HEK293 (cell line): ENCODE measurements around the gene TSR1.

ENCODE experiments used
- CTCF ChIA-PET: fragments of 350-600 bp; formaldehyde crosslinking; extraction: SDS; loops from one replicate; lab custom pipeline; 2021; ENCODE audit warnings: antibody characterized with exemption; lab: Yijun Ruan, JAX
- POLR2A ChIA-PET: fragments of 300-600 bp; formaldehyde crosslinking; extraction: SDS; loops from one replicate; lab custom pipeline; 2020; ENCODE audit warnings: antibody characterized with exemption, inconsistent platforms; lab: Yijun Ruan, JAX
- H3K27ac ChIP-seq: fragments of 200-500 bp; sonication (Bioruptor generic); 2 replicates; pipeline ENCODE4 v1.5.1; 2014; ENCODE audit warnings: low read depth, low read length, control low read depth, inconsistent platforms; ENCODE audit errors: extremely low read depth
- H3K36me3 ChIP-seq, 2 experiments: fragments of 200-500 bp in 1 of 2; sonication (Bioruptor generic) in 1 of 2; 1 replicate in 1 of 2; 2 replicates in 1 of 2; pipeline ENCODE4 v1.5.1; 2014 to 2017; ENCODE audit warnings: inconsistent platforms in 2 of 2, low read length in 2 of 2; ENCODE audit not compliant: control insufficient read depth in 2 of 2, insufficient read depth in 1 of 2
- H3K4me1 ChIP-seq: fragments of 200-500 bp; sonication (Bioruptor generic); 2 replicates; pipeline ENCODE4 v1.5.1; 2014; ENCODE audit warnings: mild to moderate bottlenecking, low read length, inconsistent platforms; ENCODE audit not compliant: control insufficient read depth, insufficient read depth
- H3K4me3 ChIP-seq: 2 replicates; pipeline ENCODE4 v1.5.1; 2011; ENCODE audit warnings: low read depth, mild to moderate bottlenecking, control low read depth, low read length, moderate library complexity
- H3K9me3 ChIP-seq: fragments of 200-500 bp; sonication (Bioruptor generic); 2 replicates; pipeline ENCODE4 v1.5.1; 2014; ENCODE audit warnings: low read depth, low read length, inconsistent platforms; ENCODE audit not compliant: control insufficient read depth, insufficient read depth
- BCL11A ChIP-seq: fragments of 450-650 bp; formaldehyde crosslinking; IDR thresholded peaks from 2 replicates; pipeline ENCODE4 v1.5.1; 2016; ENCODE audit warnings: low read depth, missing biosample characterization, missing genetic modification characterization
- EGR2 ChIP-seq: fragments of 450-650 bp; formaldehyde crosslinking; IDR thresholded peaks from 2 replicates; pipeline ENCODE4 v1.5.1; 2016; ENCODE audit warnings: low read depth, missing biosample characterization, missing genetic modification characterization
- MZF1 ChIP-seq: fragments of 450-650 bp; formaldehyde crosslinking; IDR thresholded peaks from 2 replicates; pipeline ENCODE4 v1.5.1; 2017; ENCODE audit warnings: missing biosample characterization, missing genetic modification characterization, borderline replicate concordance
- OSR2 ChIP-seq: fragments of 450-650 bp; formaldehyde crosslinking; IDR thresholded peaks from 2 replicates; pipeline ENCODE4 v1.5.1; 2016; ENCODE audit warnings: missing biosample characterization, missing genetic modification characterization
- REPIN1 ChIP-seq: fragments of 450-650 bp; formaldehyde crosslinking; IDR thresholded peaks from 2 replicates; pipeline ENCODE4 v1.5.1; 2017; ENCODE audit warnings: missing biosample characterization, missing genetic modification characterization, low read depth
- ZNF133 ChIP-seq: fragments of 450-650 bp; formaldehyde crosslinking; IDR thresholded peaks from 2 replicates; pipeline ENCODE4 v1.5.1; 2016; ENCODE audit warnings: missing biosample characterization, missing genetic modification characterization
- ZNF138 ChIP-seq: fragments of 450-650 bp; formaldehyde crosslinking; IDR thresholded peaks from 2 replicates; pipeline ENCODE4 v1.5.1; 2016; ENCODE audit warnings: missing biosample characterization, missing genetic modification characterization, borderline replicate concordance
- ZNF16 ChIP-seq: fragments of 450-650 bp; formaldehyde crosslinking; IDR thresholded peaks from 2 replicates; pipeline ENCODE4 v1.5.1; 2016; ENCODE audit warnings: low read depth, missing biosample characterization, missing genetic modification characterization
- ZNF211 ChIP-seq: fragments of 450-650 bp; formaldehyde crosslinking; IDR thresholded peaks from 2 replicates; pipeline ENCODE4 v1.5.1; 2016; ENCODE audit warnings: low read depth, missing biosample characterization, missing genetic modification characterization
- ZNF416 ChIP-seq: fragments of 450-650 bp; formaldehyde crosslinking; IDR thresholded peaks from 2 replicates; pipeline ENCODE4 v1.5.1; 2016; ENCODE audit warnings: missing biosample characterization, missing genetic modification characterization
- ZNF610 ChIP-seq: fragments of 450-650 bp; formaldehyde crosslinking; IDR thresholded peaks from 2 replicates; pipeline ENCODE4 v1.5.1; 2016; ENCODE audit warnings: missing biosample characterization, missing genetic modification characterization, borderline replicate concordance
- ZNF626 ChIP-seq: fragments of 450-650 bp; sonication (Bioruptor Pico); formaldehyde crosslinking; IDR thresholded peaks from 2 replicates; pipeline ENCODE4 v1.5.1; 2018; ENCODE audit warnings: missing biosample characterization, missing genetic modification characterization, inconsistent platforms
- ZNF654 ChIP-seq: fragments of 450-650 bp; formaldehyde crosslinking; IDR thresholded peaks from 2 replicates; pipeline ENCODE4 v1.5.1; 2016; ENCODE audit warnings: low read depth, missing biosample characterization, missing genetic modification characterization
- ZNF658 ChIP-seq: fragments of 450-650 bp; formaldehyde crosslinking; IDR thresholded peaks from 2 replicates; pipeline ENCODE4; 2016; ENCODE audit warnings: missing biosample characterization, missing genetic modification characterization
- ZNF677 ChIP-seq: fragments of 450-650 bp; IDR thresholded peaks from 2 replicates; pipeline ENCODE4 v1.5.0; 2018; ENCODE audit warnings: missing biosample characterization, mild to moderate bottlenecking, missing genetic modification characterization, moderate library complexity
- ZNF777 ChIP-seq: fragments of 450-650 bp; formaldehyde crosslinking; IDR thresholded peaks from 2 replicates; pipeline ENCODE4 v1.5.1; 2017; ENCODE audit warnings: missing biosample characterization, missing genetic modification characterization, borderline replicate concordance
- ZSCAN23 ChIP-seq: fragments of 450-650 bp; formaldehyde crosslinking; IDR thresholded peaks from 2 replicates; pipeline ENCODE4 v1.5.1; 2016; ENCODE audit warnings: missing biosample characterization, missing genetic modification characterization
- TF ChIP-seq, protein P1 (sequence below): fragments of 450-650 bp; formaldehyde crosslinking; IDR thresholded peaks from 2 replicates; pipeline ENCODE4 v1.5.1; 2016; ENCODE audit warnings: missing biosample characterization, missing genetic modification characterization, low read depth
- TF ChIP-seq, protein P2 (sequence below): fragments of 450-650 bp; formaldehyde crosslinking; IDR thresholded peaks from 2 replicates; pipeline ENCODE4 v1.5.1; 2016; ENCODE audit warnings: missing biosample characterization, missing genetic modification characterization
- TF ChIP-seq, protein P3 (sequence below): fragments of 450-650 bp; formaldehyde crosslinking; IDR thresholded peaks from 2 replicates; pipeline ENCODE4 v1.5.1; 2016; ENCODE audit warnings: missing biosample characterization, missing genetic modification characterization
- TF ChIP-seq, protein P4 (sequence below): fragments of 450-650 bp; formaldehyde crosslinking; IDR thresholded peaks from 2 replicates; pipeline ENCODE4; 2016; ENCODE audit warnings: missing biosample characterization, missing genetic modification characterization
- TF ChIP-seq, protein P5 (sequence below): fragments of 450-650 bp; formaldehyde crosslinking; IDR thresholded peaks from 2 replicates; pipeline ENCODE4 v1.5.1; 2016; ENCODE audit warnings: missing biosample characterization, missing genetic modification characterization
- TF ChIP-seq, protein P6 (sequence below): fragments of 450-650 bp; IDR thresholded peaks from 2 replicates; pipeline ENCODE4 v1.5.1; 2018; ENCODE audit warnings: missing biosample characterization, missing genetic modification characterization

Gene TSR1

DNA sequence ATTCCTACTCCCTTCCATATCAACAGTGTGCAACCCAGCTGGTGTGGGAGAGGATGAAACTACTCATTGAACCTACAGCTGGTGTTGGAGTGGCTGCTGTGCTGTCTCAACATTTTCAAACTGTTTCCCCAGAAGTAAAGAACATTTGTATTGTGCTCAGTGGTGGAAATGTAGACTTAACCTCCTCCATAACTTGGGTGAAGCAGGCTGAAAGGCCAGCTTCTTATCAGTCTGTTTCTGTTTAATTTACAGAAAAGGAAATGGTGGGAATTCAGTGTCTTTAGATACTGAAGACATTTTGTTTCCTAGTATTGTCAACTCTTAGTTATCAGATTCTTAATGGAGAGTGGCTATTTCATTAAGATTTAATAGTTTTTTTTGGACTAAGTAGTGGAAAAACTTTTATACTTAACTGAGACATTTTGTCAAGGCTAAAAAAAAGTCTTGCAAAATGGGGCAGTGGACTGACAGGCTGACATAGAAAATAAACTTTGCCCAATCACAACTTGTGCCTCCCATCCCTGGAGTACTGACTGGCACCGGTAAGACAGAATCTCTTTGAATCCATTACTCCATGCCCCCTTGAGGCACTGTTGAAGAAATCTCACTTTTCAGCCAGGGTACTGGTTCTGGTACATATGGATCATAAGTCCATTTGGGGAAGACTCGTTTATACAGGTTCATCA is 12.5 kb downstream of the TSR1 start:
- H3K36me3 ChIP-seq: peaks cover 87 to 96% of the 10 kb centered on the region in 2 experiments
- ChIA-PET CTCF (interaction anchor here (1.1 to 1.5 kb wide), 2 partner anchors 13 to 21 kb away, joined by 3 read pairs; partner anchors contain the start of gene TSR1), POLR2A (no interaction called here)
- H3K4me1 ChIP-seq: no peaks in the 10 kb centered on the region
- H3K27ac ChIP-seq: no peak overlapping the region
- no peak overlapping the region for H3K4me3 ChIP-seq
- no peak for TF ChIP-seq REPIN1 (tag by site-specific recombination)
- TF ChIP-seq ZSCAN23 (tag by site-specific recombination): no peak
- TF ChIP-seq, protein P1, sequence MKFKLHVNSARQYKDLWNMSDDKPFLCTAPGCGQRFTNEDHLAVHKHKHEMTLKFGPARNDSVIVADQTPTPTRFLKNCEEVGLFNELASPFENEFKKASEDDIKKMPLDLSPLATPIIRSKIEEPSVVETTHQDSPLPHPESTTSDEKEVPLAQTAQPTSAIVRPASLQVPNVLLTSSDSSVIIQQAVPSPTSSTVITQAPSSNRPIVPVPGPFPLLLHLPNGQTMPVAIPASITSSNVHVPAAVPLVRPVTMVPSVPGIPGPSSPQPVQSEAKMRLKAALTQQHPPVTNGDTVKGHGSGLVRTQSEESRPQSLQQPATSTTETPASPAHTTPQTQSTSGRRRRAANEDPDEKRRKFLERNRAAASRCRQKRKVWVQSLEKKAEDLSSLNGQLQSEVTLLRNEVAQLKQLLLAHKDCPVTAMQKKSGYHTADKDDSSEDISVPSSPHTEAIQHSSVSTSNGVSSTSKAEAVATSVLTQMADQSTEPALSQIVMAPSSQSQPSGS (tag by site-specific recombination): no peak
- no peak for TF ChIP-seq ZNF658 (tag by site-specific recombination)
- no peak for TF ChIP-seq MZF1 (tag by site-specific recombination)
- TF ChIP-seq ZNF211 (tag by site-specific recombination): no peak
- TF ChIP-seq, protein P2, sequence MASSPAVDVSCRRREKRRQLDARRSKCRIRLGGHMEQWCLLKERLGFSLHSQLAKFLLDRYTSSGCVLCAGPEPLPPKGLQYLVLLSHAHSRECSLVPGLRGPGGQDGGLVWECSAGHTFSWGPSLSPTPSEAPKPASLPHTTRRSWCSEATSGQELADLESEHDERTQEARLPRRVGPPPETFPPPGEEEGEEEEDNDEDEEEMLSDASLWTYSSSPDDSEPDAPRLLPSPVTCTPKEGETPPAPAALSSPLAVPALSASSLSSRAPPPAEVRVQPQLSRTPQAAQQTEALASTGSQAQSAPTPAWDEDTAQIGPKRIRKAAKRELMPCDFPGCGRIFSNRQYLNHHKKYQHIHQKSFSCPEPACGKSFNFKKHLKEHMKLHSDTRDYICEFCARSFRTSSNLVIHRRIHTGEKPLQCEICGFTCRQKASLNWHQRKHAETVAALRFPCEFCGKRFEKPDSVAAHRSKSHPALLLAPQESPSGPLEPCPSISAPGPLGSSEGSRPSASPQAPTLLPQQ (tag by site-specific recombination): no peak
- no peak for TF ChIP-seq ZNF138 (tag by site-specific recombination)
- TF ChIP-seq, protein P3, sequence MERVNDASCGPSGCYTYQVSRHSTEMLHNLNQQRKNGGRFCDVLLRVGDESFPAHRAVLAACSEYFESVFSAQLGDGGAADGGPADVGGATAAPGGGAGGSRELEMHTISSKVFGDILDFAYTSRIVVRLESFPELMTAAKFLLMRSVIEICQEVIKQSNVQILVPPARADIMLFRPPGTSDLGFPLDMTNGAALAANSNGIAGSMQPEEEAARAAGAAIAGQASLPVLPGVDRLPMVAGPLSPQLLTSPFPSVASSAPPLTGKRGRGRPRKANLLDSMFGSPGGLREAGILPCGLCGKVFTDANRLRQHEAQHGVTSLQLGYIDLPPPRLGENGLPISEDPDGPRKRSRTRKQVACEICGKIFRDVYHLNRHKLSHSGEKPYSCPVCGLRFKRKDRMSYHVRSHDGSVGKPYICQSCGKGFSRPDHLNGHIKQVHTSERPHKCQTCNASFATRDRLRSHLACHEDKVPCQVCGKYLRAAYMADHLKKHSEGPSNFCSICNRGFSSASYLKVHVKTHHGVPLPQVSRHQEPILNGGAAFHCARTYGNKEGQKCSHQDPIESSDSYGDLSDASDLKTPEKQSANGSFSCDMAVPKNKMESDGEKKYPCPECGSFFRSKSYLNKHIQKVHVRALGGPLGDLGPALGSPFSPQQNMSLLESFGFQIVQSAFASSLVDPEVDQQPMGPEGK (tag by site-specific recombination): no peak
- no peak for TF ChIP-seq ZNF777
- no peaks in the 10 kb centered on the region for H3K9me3 ChIP-seq

DNA sequence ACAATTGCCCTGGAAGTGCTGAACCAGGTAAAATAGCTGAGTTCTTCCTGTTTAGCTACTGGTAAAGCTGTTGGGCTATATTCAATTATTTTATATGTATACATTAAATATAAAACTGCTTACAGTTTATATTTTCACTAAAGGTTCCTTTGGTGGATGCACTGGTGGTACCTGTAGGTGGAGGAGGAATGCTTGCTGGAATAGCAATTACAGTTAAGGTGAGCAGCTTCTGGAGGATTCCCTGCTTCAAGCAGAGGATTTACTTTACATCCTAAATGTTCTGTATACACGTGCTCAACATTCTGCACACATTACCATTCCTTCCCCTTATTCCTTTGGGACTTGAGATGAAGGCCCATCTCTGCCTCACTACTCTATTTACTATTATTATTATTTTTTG is 14.9 kb downstream of the TSR1 start:
- ChIA-PET CTCF (interaction anchor here (0.8 kb wide), 1 partner anchor 31 kb away, joined by 3 read pairs; no protein-coding TSS in a partner anchor), POLR2A (interaction anchor here (2.4 to 3.0 kb wide), 2 partner anchors 15 to 18 kb away, joined by 13 to 17 read pairs; partner anchors contain the start of genes SGSM2, SMG6, SRR and TSR1)
- no peak overlapping the region for H3K27ac ChIP-seq
- H3K9me3 ChIP-seq: no peaks in the 10 kb centered on the region
- H3K36me3 ChIP-seq: peaks cover 72% of the 10 kb centered on the region in 2 experiments
- H3K4me3 ChIP-seq: no peak overlapping the region
- H3K4me1 ChIP-seq: 0 out of 2 replicates have a peak, but pooled peaks cover 3% of the 10 kb centered on the region
- TF ChIP-seq ZNF610 (tag by site-specific recombination) (no peak), OSR2 (tag by site-specific recombination) (no peak), ZNF677 (tag by site-specific recombination) (no peak), EGR2 (no peak), ZNF16 (tag by site-specific recombination) (no peak), ZNF626 (tag by site-specific recombination) (no peak), ZNF133 (tag by site-specific recombination) (no peak), ZNF654 (tag by site-specific recombination) (no peak), BCL11A (tag by site-specific recombination) (no peak), ZNF416 (tag by site-specific recombination) (no peak)
- TF ChIP-seq, protein P4, sequence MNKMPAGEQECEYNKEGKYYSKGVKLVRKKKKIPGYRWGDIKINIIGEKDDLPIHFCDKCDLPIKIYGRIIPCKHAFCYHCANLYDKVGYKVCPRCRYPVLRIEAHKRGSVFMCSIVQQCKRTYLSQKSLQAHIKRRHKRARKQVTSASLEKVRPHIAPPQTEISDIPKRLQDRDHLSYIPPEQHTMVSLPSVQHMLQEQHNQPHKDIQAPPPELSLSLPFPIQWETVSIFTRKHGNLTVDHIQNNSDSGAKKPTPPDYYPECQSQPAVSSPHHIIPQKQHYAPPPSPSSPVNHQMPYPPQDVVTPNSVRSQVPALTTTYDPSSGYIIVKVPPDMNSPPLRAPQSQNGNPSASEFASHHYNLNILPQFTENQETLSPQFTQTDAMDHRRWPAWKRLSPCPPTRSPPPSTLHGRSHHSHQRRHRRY (tag by site-specific recombination): no peak
- TF ChIP-seq, protein P5, sequence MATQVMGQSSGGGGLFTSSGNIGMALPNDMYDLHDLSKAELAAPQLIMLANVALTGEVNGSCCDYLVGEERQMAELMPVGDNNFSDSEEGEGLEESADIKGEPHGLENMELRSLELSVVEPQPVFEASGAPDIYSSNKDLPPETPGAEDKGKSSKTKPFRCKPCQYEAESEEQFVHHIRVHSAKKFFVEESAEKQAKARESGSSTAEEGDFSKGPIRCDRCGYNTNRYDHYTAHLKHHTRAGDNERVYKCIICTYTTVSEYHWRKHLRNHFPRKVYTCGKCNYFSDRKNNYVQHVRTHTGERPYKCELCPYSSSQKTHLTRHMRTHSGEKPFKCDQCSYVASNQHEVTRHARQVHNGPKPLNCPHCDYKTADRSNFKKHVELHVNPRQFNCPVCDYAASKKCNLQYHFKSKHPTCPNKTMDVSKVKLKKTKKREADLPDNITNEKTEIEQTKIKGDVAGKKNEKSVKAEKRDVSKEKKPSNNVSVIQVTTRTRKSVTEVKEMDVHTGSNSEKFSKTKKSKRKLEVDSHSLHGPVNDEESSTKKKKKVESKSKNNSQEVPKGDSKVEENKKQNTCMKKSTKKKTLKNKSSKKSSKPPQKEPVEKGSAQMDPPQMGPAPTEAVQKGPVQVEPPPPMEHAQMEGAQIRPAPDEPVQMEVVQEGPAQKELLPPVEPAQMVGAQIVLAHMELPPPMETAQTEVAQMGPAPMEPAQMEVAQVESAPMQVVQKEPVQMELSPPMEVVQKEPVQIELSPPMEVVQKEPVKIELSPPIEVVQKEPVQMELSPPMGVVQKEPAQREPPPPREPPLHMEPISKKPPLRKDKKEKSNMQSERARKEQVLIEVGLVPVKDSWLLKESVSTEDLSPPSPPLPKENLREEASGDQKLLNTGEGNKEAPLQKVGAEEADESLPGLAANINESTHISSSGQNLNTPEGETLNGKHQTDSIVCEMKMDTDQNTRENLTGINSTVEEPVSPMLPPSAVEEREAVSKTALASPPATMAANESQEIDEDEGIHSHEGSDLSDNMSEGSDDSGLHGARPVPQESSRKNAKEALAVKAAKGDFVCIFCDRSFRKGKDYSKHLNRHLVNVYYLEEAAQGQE (tag by site-specific recombination): no peak
- TF ChIP-seq, protein P6, sequence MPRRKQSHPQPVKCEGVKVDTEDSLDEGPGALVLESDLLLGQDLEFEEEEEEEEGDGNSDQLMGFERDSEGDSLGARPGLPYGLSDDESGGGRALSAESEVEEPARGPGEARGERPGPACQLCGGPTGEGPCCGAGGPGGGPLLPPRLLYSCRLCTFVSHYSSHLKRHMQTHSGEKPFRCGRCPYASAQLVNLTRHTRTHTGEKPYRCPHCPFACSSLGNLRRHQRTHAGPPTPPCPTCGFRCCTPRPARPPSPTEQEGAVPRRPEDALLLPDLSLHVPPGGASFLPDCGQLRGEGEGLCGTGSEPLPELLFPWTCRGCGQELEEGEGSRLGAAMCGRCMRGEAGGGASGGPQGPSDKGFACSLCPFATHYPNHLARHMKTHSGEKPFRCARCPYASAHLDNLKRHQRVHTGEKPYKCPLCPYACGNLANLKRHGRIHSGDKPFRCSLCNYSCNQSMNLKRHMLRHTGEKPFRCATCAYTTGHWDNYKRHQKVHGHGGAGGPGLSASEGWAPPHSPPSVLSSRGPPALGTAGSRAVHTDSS: no peak
